ENCODE data around the gene ZFPM1. TPM values are rescaled to one million over a fixed set of nuclear protein-coding genes. Genes with fewer than 3 reads are reported as not detected.

ZFPM1 gene
- polyA plus RNA-seq, 1 of the 3 experiments (the other 2 are of a cell fraction), result 1.2 TPM

DNA sequence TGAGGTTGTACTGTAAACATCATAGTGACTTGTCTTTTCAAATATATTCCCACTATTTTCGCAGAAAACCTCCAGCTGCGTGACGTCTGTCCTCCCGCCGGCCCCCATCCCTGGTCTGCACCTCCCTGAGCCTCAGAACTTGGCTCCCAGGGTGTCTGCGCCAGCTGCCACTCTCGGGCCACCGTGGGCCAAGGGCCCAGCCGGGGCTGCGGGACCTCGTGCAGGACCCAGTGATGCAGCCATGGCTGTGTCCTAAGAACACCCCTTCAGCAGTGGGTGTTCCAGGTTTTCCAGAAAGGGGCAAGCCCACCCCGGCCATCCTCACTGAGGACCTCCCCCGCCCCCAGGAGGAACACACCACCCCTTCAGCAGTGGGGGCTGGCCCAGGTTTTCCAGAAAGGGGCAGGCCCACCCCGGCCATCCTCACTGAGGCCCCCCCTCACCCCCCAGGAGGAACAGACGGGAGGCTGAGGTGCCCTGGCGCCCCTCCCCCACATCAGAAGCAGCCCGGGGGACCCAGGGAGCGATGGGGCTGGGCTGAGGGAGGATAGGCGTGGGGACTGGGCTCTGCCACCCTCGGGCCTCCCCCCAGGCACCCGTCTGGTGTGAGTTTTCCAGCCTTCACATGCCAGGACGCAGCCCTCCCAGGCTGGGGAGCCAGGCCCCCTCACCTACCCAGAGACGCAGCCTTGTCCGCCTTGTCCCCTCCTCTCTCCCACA lies 12.2 kb upstream of the ZFPM1 start:
- WGBS (ENCODE audit: low lambda C conversion rate), result 94% methylated on average over 10 of the region's 24 CpGs

More for the DNA sequence above, 12.2 kb upstream of the ZFPM1 start:
- no peaks in the 10 kb centered on the region for H3K9me2 ChIP-seq
- ChIA-PET CTCF (interaction anchor here (0.8 to 1.0 kb wide), 3 partner anchors 66 to 121 kb away, joined by 3 to 4 read pairs (median 4); no protein-coding TSS in a partner anchor), POLR2A (no interaction called here)
- H2AFZ ChIP-seq (ENCODE audit: low read depth), result no peak overlapping the region
- no peaks in the 10 kb centered on the region for H3F3A ChIP-seq (replicated peaks; ENCODE audit: insufficient read depth)
- no peak overlapping the region for H3K9ac ChIP-seq
- H3K4me1 ChIP-seq (ENCODE audit: control insufficient read depth in 1 of 2, insufficient read depth in 2 of 2, low read depth in 1 of 2, low read length in 1 of 2), result peaks cover 0 to 16% of the 10 kb centered on the region in 2 experiments; a peak in 1 of 4 replicates
- H3K4me3 ChIP-seq (ENCODE audit: low read depth in 2 of 2, low read length in 1 of 2), result no peak overlapping the region
- TF ChIP-seq CTCF (IDR thresholded peaks at IDR 0.05) (no peak), RAD21 (IDR thresholded peaks at IDR 0.05; ENCODE audit: low read length) (no peak), ZBTB33 (IDR thresholded peaks at IDR 0.05; ENCODE audit: borderline replicate concordance, low read depth) (no peak), FOXM1 (IDR thresholded peaks at IDR 0.05; ENCODE audit: low read depth) (no peak), GATA2 (CRISPR knock-in tag; IDR thresholded peaks at IDR 0.05) (no peak), RCOR1 (IDR thresholded peaks at IDR 0.05; ENCODE audit: low read length) (no peak), FOSL2 (IDR thresholded peaks at IDR 0.05; ENCODE audit: borderline replicate concordance, low read depth) (no peak), GABPA (IDR thresholded peaks at IDR 0.05; ENCODE audit: low read depth) (no peak), TCF12 (IDR thresholded peaks at IDR 0.05) (no peak), SIN3A (IDR thresholded peaks at IDR 0.05; ENCODE audit: borderline replicate concordance, low read depth, low read length) (no peak), RFX5 (IDR thresholded peaks at IDR 0.05; ENCODE audit: low read length) (no peak), SMC3 (IDR thresholded peaks at IDR 0.05; ENCODE audit: low read depth, low read length) (no peak), MEF2A (IDR thresholded peaks at IDR 0.05; ENCODE audit: borderline replicate concordance, low read depth) (no peak), USF1 (IDR thresholded peaks at IDR 0.05; ENCODE audit: borderline replicate concordance, low read depth) (no peak), CHD2 (IDR thresholded peaks at IDR 0.05; ENCODE audit: low read length, partially characterized antibody) (no peak)
- 0 out of 2 replicates have a peak, but pooled peaks cover 3% of the 10 kb centered on the region for H4K20me1 ChIP-seq (ENCODE audit: insufficient read depth)
- no peaks in the 10 kb centered on the region for H3K36me3 ChIP-seq (replicated peaks in 1 of 2; ENCODE audit: control insufficient read depth in 1 of 2, insufficient read depth in 2 of 2, low read length in 1 of 2)
- H3K27ac ChIP-seq (ENCODE audit: low read depth in 2 of 2, low read length in 1 of 2), result no peak overlapping the region
- H3K4me2 ChIP-seq, result no peak overlapping the region
- no peak for DNase-seq
- H3K9me3 ChIP-seq, result no peaks in the 10 kb centered on the region
- no peaks in the 10 kb centered on the region for H3K27me3 ChIP-seq (ENCODE audit: insufficient read depth)
- no peaks in the 10 kb centered on the region for H3K79me2 ChIP-seq (ENCODE audit: insufficient read depth)

All from SK-N-SH (cell line).